Measurements from ENCODE around the gene MIXL1. TPM values are rescaled to one million over a fixed set of nuclear protein-coding genes. Genes with fewer than 3 reads are reported as not detected.

MIXL1 gene
- total and polyA plus RNA-seq, 2 experiments from 2014 or later, result not detected

- WGBS, 2 experiments (ENCODE audit: low coverage in 1 of 2, low lambda C conversion rate in 2 of 2, missing lambda C conversion rate in 2 of 2), result 96 to 100% methylated on average over 1 of the region's 1 CpG
- no peaks in the 10 kb centered on the region for H3K79me2 ChIP-seq (ENCODE audit: insufficient read depth)
- no peaks in the 10 kb centered on the region for H4K20me1 ChIP-seq (ENCODE audit: insufficient read depth)
- peaks cover under 1% of the 10 kb centered on the region; the same call in 1 of the 2 replicates for H3K4me1 ChIP-seq (ENCODE audit: insufficient read depth)
- no peak overlapping the region for H3K4me2 ChIP-seq (ENCODE audit: unreplicated experiment)
- no peak overlapping the region for H3K4me3 ChIP-seq
- H3K27ac ChIP-seq, result no peak overlapping the region
- TF ChIP-seq EZH2phosphoT487 (IDR thresholded peaks at IDR 0.05; ENCODE audit: insufficient read depth, low read depth) (no peak), EZH2 (IDR thresholded peaks at IDR 0.05; ENCODE audit: insufficient read depth, poor library complexity, severe bottlenecking) (no peak)
- no peak overlapping the region for H3K9ac ChIP-seq
- no peaks in the 10 kb centered on the region for H3K36me3 ChIP-seq (ENCODE audit: low read depth)
- H2AFZ ChIP-seq, result no peak overlapping the region
- no peaks in the 10 kb centered on the region for H3F3A ChIP-seq (ENCODE audit: insufficient read depth)
- no peak for DNase-seq
- H3K27me3 ChIP-seq (replicated peaks; ENCODE audit: insufficient read depth), result no peaks in the 10 kb centered on the region
- in situ Hi-C loops (cut with MboI), result no loop called here
- H3K9me3 ChIP-seq (ENCODE audit: low read depth), result no peaks in the 10 kb centered on the region
- H3K9me2 ChIP-seq (ENCODE audit: insufficient read depth), result no peaks in the 10 kb centered on the region
Observed at GRCh38 chr1:226274138-226274537, 50.7 kb downstream of the MIXL1 start.

- H3K79me2 ChIP-seq (ENCODE audit: insufficient read depth), result no peaks in the 10 kb centered on the region
- 90 to 92% methylated on average over 3 of the region's 3 CpGs for WGBS, 2 experiments (ENCODE audit: low coverage in 1 of 2, low lambda C conversion rate in 2 of 2, missing lambda C conversion rate in 2 of 2)
- H4K20me1 ChIP-seq (ENCODE audit: insufficient read depth), result no peaks in the 10 kb centered on the region
- no peaks in the 10 kb centered on the region for H3F3A ChIP-seq (ENCODE audit: insufficient read depth)
- H3K27me3 ChIP-seq (replicated peaks; ENCODE audit: insufficient read depth), result no peaks in the 10 kb centered on the region
- no peak overlapping the region for H3K9ac ChIP-seq
- H2AFZ ChIP-seq, result no peak overlapping the region
- TF ChIP-seq EZH2 (IDR thresholded peaks at IDR 0.05; ENCODE audit: insufficient read depth, poor library complexity, severe bottlenecking) (no peak), EZH2phosphoT487 (IDR thresholded peaks at IDR 0.05; ENCODE audit: insufficient read depth, low read depth) (no peak)
- no peaks in the 10 kb centered on the region for H3K4me1 ChIP-seq (ENCODE audit: insufficient read depth)
- H3K9me2 ChIP-seq (ENCODE audit: insufficient read depth), result no peaks in the 10 kb centered on the region
- H3K9me3 ChIP-seq (ENCODE audit: low read depth), result no peaks in the 10 kb centered on the region
- no peak overlapping the region for H3K4me2 ChIP-seq (ENCODE audit: unreplicated experiment)
- no peak overlapping the region for H3K27ac ChIP-seq
- in situ Hi-C loops (cut with MboI), result no loop called here
- no peak for DNase-seq
- H3K4me3 ChIP-seq, result no peak overlapping the region
- H3K36me3 ChIP-seq (ENCODE audit: low read depth), result no peaks in the 10 kb centered on the region
Observed at GRCh38 chr1:226276077-226276682, 52.7 kb downstream of the MIXL1 start.

Other genes starting within 250 kb of the MIXL1 start
- gene SDE2, start 224.3 kb upstream of the MIXL1 start, total RNA-seq (2014; rRNA removed; shearing (Covaris generic)), result 21.6 and 30.1 TPM in 2 replicates
- gene SDE2, start 224.3 kb upstream of the MIXL1 start, polyA plus RNA-seq (2016; fragmentation: Nextera tagmentation; extraction: Ambion mirVana), result 18.0 and 18.3 TPM in 2 replicates
- 140 and 212 TPM in 2 replicates for gene H3-3A, start 160.9 kb upstream of the MIXL1 start, total RNA-seq (2014; rRNA removed; shearing (Covaris generic))
- gene H3-3A, start 160.9 kb upstream of the MIXL1 start, polyA plus RNA-seq (2016; fragmentation: Nextera tagmentation; extraction: Ambion mirVana), result 262 and 264 TPM in 2 replicates
- 70.2 and 76.8 TPM in 2 replicates for gene ACBD3, start 36.9 kb upstream of the MIXL1 start, total RNA-seq (2014; rRNA removed; shearing (Covaris generic))
- gene ACBD3, start 36.9 kb upstream of the MIXL1 start, polyA plus RNA-seq (2016; fragmentation: Nextera tagmentation; extraction: Ambion mirVana), result 40.8 and 41.4 TPM in 2 replicates
- 2.8 and 4.0 TPM in 2 replicates for gene LIN9, start 85.5 kb downstream of the MIXL1 start, total RNA-seq (2014; rRNA removed; shearing (Covaris generic))
- 3.9 and 4.7 TPM in 2 replicates for gene LIN9, start 85.5 kb downstream of the MIXL1 start, polyA plus RNA-seq (2016; fragmentation: Nextera tagmentation; extraction: Ambion mirVana)
- 50.0 and 70.4 TPM in 2 replicates for gene PARP1, start 184.4 kb downstream of the MIXL1 start, total RNA-seq (2014; rRNA removed; shearing (Covaris generic))
- 46.2 and 53.4 TPM in 2 replicates for gene PARP1, start 184.4 kb downstream of the MIXL1 start, polyA plus RNA-seq (2016; fragmentation: Nextera tagmentation; extraction: Ambion mirVana)